SK-N-SH (cell line): ENCODE results near the gene SH2D3C.

Source experiments
- CHD2 ChIP-seq: fragments of 150-350 bp; IDR thresholded peaks from 2 replicates; pipeline ENCODE4 v1.6.1; 2018; ENCODE audit warnings: low read length; ENCODE audit not compliant: partially characterized antibody
- EP300 ChIP-seq, 2 experiments: IDR thresholded peaks; 2 replicates each; pipeline versions ENCODE4 v1.4.0 to v1.6.1; 2012; ENCODE audit warnings: borderline replicate concordance in 1 of 2, low read depth in 1 of 2, low read length in 1 of 2
- EZH2phosphoT487 ChIP-seq: fragments of 200-600 bp; sonication (generic); IDR thresholded peaks from 2 replicates; pipeline ENCODE4 v1.6.1; 2017; ENCODE audit warnings: low read depth, mixed run types, mild to moderate bottlenecking, antibody characterized with exemption, moderate library complexity, borderline replicate concordance
- FOXM1 ChIP-seq: IDR thresholded peaks from 2 replicates; pipeline ENCODE4 v1.4.0; 2012; ENCODE audit warnings: low read depth, mild to moderate bottlenecking
- GABPA ChIP-seq: IDR thresholded peaks from 2 replicates; pipeline ENCODE4 v1.4.0; 2012; ENCODE audit warnings: low read depth, mild to moderate bottlenecking
- POLR2AphosphoS5 ChIP-seq: IDR thresholded peaks from 2 replicates; pipeline ENCODE4 v1.6.1; 2012; ENCODE audit warnings: low read depth, low read length
- SIN3A ChIP-seq: IDR thresholded peaks from 2 replicates; pipeline ENCODE4 v1.6.1; 2012; ENCODE audit warnings: low read depth, mild to moderate bottlenecking, low read length, moderate library complexity, borderline replicate concordance
- TCF12 ChIP-seq: IDR thresholded peaks from 2 replicates; pipeline ENCODE4 v1.4.0; 2012
- TF ChIP-seq, protein P1 (sequence below): fragments of 200-600 bp; sonication (generic); IDR thresholded peaks from 2 replicates; pipeline ENCODE4 v1.6.1; 2017; ENCODE audit warnings: antibody characterized with exemption, mild to moderate bottlenecking, moderate library complexity
- TF ChIP-seq, protein P2 (sequence below): IDR thresholded peaks from 2 replicates; pipeline ENCODE4 v1.4.0; 2012; ENCODE audit warnings: low read depth
- TF ChIP-seq, protein P3 (sequence below): IDR thresholded peaks from 2 replicates; pipeline ENCODE4 v1.6.1; 2012; ENCODE audit warnings: mild to moderate bottlenecking, low read depth, low read length, moderate library complexity

DNA sequence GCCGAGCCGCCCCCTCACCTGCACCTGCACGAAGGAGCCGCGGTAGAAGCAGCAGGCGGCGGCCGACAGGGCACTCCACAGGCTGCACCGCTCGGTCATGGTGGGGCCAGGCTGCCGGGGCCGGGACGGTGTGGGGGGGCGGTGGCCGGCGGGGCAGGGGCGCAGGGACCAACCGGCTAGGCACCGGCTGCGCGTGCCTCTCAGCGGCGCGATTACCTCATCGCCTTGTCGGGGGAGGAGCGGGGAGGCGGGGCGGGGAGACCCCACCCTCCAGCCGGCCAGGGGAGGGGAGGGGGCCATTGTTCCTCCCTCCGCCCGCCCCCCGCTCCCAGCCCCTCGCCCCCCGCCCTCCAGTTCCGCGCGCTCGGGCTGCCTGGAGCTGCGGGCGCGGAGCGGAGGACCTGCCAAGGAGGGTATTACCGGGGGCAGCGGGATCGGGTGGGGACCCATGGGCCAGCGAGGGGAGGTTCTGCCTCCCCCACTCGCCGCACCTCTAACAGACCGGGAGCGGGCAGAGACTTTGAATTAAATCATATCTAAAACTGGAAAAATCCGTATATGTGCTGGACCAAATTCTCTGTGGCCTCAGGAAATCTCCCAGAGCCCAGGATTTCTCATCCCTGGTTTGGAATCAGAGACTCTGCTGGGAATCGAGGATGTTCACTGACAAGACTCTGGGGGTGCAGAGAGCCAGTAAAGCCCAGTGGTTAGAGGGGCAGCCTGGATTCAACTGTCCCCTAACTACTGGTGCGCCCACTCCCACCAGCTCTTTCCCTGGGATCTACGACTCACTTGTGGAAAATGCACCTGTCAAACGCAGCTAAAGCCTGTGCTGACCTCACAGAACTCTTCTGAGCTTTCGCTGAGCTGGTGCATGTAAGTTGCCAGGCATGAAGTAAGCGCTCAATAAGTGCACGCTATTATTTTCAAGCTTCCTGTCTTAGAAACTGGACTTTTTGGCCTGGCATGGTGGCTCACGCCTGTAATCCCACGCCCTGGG is 23.1 kb downstream of the SH2D3C start:
- TF ChIP-seq, protein P1, sequence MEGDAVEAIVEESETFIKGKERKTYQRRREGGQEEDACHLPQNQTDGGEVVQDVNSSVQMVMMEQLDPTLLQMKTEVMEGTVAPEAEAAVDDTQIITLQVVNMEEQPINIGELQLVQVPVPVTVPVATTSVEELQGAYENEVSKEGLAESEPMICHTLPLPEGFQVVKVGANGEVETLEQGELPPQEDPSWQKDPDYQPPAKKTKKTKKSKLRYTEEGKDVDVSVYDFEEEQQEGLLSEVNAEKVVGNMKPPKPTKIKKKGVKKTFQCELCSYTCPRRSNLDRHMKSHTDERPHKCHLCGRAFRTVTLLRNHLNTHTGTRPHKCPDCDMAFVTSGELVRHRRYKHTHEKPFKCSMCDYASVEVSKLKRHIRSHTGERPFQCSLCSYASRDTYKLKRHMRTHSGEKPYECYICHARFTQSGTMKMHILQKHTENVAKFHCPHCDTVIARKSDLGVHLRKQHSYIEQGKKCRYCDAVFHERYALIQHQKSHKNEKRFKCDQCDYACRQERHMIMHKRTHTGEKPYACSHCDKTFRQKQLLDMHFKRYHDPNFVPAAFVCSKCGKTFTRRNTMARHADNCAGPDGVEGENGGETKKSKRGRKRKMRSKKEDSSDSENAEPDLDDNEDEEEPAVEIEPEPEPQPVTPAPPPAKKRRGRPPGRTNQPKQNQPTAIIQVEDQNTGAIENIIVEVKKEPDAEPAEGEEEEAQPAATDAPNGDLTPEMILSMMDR, result no peak
- TF ChIP-seq, protein P2, sequence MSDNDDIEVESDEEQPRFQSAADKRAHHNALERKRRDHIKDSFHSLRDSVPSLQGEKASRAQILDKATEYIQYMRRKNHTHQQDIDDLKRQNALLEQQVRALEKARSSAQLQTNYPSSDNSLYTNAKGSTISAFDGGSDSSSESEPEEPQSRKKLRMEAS, result no peak
- TF ChIP-seq EP300 (IDR thresholded peaks at IDR 0.05; ENCODE audit: borderline replicate concordance in 1 of 2, low read depth in 1 of 2, low read length in 1 of 2) (no peak), SIN3A (no peak), CHD2 (no peak), TCF12 (no peak), POLR2AphosphoS5 (no peak), EZH2phosphoT487 (no peak), FOXM1 (no peak), GABPA (no peak)
- TF ChIP-seq, protein P3, sequence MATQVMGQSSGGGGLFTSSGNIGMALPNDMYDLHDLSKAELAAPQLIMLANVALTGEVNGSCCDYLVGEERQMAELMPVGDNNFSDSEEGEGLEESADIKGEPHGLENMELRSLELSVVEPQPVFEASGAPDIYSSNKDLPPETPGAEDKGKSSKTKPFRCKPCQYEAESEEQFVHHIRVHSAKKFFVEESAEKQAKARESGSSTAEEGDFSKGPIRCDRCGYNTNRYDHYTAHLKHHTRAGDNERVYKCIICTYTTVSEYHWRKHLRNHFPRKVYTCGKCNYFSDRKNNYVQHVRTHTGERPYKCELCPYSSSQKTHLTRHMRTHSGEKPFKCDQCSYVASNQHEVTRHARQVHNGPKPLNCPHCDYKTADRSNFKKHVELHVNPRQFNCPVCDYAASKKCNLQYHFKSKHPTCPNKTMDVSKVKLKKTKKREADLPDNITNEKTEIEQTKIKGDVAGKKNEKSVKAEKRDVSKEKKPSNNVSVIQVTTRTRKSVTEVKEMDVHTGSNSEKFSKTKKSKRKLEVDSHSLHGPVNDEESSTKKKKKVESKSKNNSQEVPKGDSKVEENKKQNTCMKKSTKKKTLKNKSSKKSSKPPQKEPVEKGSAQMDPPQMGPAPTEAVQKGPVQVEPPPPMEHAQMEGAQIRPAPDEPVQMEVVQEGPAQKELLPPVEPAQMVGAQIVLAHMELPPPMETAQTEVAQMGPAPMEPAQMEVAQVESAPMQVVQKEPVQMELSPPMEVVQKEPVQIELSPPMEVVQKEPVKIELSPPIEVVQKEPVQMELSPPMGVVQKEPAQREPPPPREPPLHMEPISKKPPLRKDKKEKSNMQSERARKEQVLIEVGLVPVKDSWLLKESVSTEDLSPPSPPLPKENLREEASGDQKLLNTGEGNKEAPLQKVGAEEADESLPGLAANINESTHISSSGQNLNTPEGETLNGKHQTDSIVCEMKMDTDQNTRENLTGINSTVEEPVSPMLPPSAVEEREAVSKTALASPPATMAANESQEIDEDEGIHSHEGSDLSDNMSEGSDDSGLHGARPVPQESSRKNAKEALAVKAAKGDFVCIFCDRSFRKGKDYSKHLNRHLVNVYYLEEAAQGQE, result no peak
